ENCODE data around the gene SEMA3A. TPM values are rescaled to one million over a fixed set of nuclear protein-coding genes. Genes with fewer than 3 reads are reported as not detected.

The SEMA3A gene
- polyA plus RNA-seq, 1 donor from 2014 or later, result 22.8 TPM

DNA sequence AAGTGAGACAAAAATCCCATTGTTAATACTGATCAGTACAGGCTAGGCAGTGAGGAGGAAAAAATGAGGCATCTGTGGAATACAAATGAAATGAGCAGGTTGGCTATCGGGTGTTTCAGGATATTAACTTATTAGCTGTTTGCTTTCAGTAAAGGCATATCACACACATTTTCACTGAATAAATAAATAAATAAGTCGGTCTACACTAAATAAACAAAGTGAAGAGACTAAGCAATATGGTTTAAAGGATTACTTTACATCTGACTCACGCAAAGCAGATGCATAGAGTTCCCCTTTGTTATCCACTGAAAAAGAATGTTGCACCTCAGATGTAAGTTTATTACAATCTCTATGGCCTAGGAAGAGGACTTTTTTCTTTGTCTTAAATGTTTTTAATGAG, 6.3 kb upstream of the SEMA3A start:
- TF ChIP-seq EP300 (conservative IDR thresholded peaks at IDR 0.05; ENCODE audit: poor library complexity, severe bottlenecking) (no peak), RAD21 (conservative IDR thresholded peaks at IDR 0.05) (no peak), POLR2AphosphoS5 (IDR thresholded peaks at IDR 0.05) (no peak)
- TF ChIP-seq, protein P1, sequence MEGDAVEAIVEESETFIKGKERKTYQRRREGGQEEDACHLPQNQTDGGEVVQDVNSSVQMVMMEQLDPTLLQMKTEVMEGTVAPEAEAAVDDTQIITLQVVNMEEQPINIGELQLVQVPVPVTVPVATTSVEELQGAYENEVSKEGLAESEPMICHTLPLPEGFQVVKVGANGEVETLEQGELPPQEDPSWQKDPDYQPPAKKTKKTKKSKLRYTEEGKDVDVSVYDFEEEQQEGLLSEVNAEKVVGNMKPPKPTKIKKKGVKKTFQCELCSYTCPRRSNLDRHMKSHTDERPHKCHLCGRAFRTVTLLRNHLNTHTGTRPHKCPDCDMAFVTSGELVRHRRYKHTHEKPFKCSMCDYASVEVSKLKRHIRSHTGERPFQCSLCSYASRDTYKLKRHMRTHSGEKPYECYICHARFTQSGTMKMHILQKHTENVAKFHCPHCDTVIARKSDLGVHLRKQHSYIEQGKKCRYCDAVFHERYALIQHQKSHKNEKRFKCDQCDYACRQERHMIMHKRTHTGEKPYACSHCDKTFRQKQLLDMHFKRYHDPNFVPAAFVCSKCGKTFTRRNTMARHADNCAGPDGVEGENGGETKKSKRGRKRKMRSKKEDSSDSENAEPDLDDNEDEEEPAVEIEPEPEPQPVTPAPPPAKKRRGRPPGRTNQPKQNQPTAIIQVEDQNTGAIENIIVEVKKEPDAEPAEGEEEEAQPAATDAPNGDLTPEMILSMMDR (IDR thresholded peaks at IDR 0.05; ENCODE audit: poor library complexity, severe bottlenecking), result no peak
- no peak overlapping the region for H3K27ac ChIP-seq (ENCODE audit: low read length)
- H3K4me2 ChIP-seq (ENCODE audit: low read length), result no peak overlapping the region
- H3K79me2 ChIP-seq (replicated peaks; ENCODE audit: insufficient read depth, low read length), result no peaks in the 10 kb centered on the region
- no peaks in the 10 kb centered on the region for H3K27me3 ChIP-seq (ENCODE audit: insufficient read depth, low read depth, low read length)
- H4K20me1 ChIP-seq (ENCODE audit: insufficient read depth), result no peaks in the 10 kb centered on the region
- no peak overlapping the region for H3K4me3 ChIP-seq (ENCODE audit: low read length)
- H3K36me3 ChIP-seq (ENCODE audit: insufficient read depth, low read length), result no peaks in the 10 kb centered on the region
- no peaks in the 10 kb centered on the region for H3F3A ChIP-seq (ENCODE audit: insufficient read depth, low read length, poor library complexity, severe bottlenecking)
- no peak overlapping the region for H3K9ac ChIP-seq (ENCODE audit: low read length)
- no peak overlapping the region for H2AFZ ChIP-seq (ENCODE audit: low read depth, low read length)
- no peaks in the 10 kb centered on the region for H3K9me2 ChIP-seq (ENCODE audit: insufficient read depth, low read length)
- no peaks in the 10 kb centered on the region for H3K9me3 ChIP-seq (ENCODE audit: low read length)

DNA sequence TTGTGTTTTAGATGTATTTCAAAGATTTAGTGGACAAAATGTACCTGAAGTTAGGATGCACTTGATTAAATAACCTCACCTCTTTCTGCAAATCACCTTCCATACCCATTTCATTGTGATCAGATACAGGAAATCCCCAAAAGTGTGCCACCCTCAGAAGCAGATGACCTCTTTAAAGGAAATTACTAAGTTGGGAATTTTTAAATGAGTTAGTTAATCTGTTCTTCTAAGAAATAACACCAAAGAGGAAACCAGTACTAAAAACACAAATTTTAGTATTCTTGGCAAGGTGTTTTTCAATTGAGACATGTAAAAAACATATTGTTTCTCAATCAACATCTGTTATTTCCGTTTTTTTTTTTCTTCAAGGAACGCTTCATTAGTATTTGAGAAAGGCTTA, 4.6 kb upstream of the SEMA3A start:
- Histone ChIP-seq H3K4me2 (ENCODE audit: low read length) (no peak overlapping the region), H3K27ac (ENCODE audit: low read length) (no peak overlapping the region), H3K4me3 (ENCODE audit: low read length) (no peak overlapping the region), H4K20me1 (ENCODE audit: insufficient read depth) (no peaks in the 10 kb centered on the region), H3K36me3 (ENCODE audit: insufficient read depth, low read length) (no peaks in the 10 kb centered on the region), H3K9me3 (ENCODE audit: low read length) (no peaks in the 10 kb centered on the region), H3K79me2 (replicated peaks; ENCODE audit: insufficient read depth, low read length) (peaks cover 6% of the 10 kb centered on the region), H3K9ac (ENCODE audit: low read length) (no peak overlapping the region), H2AFZ (ENCODE audit: low read depth, low read length) (no peak overlapping the region), H3K27me3 (ENCODE audit: insufficient read depth, low read depth, low read length) (no peaks in the 10 kb centered on the region), H3K9me2 (ENCODE audit: insufficient read depth, low read length) (no peaks in the 10 kb centered on the region), H3F3A (ENCODE audit: insufficient read depth, low read length, poor library complexity, severe bottlenecking) (no peaks in the 10 kb centered on the region)
- TF ChIP-seq, protein P2, sequence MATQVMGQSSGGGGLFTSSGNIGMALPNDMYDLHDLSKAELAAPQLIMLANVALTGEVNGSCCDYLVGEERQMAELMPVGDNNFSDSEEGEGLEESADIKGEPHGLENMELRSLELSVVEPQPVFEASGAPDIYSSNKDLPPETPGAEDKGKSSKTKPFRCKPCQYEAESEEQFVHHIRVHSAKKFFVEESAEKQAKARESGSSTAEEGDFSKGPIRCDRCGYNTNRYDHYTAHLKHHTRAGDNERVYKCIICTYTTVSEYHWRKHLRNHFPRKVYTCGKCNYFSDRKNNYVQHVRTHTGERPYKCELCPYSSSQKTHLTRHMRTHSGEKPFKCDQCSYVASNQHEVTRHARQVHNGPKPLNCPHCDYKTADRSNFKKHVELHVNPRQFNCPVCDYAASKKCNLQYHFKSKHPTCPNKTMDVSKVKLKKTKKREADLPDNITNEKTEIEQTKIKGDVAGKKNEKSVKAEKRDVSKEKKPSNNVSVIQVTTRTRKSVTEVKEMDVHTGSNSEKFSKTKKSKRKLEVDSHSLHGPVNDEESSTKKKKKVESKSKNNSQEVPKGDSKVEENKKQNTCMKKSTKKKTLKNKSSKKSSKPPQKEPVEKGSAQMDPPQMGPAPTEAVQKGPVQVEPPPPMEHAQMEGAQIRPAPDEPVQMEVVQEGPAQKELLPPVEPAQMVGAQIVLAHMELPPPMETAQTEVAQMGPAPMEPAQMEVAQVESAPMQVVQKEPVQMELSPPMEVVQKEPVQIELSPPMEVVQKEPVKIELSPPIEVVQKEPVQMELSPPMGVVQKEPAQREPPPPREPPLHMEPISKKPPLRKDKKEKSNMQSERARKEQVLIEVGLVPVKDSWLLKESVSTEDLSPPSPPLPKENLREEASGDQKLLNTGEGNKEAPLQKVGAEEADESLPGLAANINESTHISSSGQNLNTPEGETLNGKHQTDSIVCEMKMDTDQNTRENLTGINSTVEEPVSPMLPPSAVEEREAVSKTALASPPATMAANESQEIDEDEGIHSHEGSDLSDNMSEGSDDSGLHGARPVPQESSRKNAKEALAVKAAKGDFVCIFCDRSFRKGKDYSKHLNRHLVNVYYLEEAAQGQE (IDR thresholded peaks at IDR 0.05; ENCODE audit: borderline replicate concordance), result no peak
- no peak for TF ChIP-seq TAF1 (IDR thresholded peaks at IDR 0.05; ENCODE audit: low read depth)
- TF ChIP-seq EP300 (conservative IDR thresholded peaks at IDR 0.05; ENCODE audit: poor library complexity, severe bottlenecking), result no peak
- TF ChIP-seq, protein P1 (IDR thresholded peaks at IDR 0.05; ENCODE audit: poor library complexity, severe bottlenecking), result no peak
- no peak for TF ChIP-seq RAD21 (conservative IDR thresholded peaks at IDR 0.05)
- TF ChIP-seq SMC3 (conservative IDR thresholded peaks at IDR 0.05; ENCODE audit: poor library complexity), result no peak
- no peak for TF ChIP-seq EZH2 (IDR thresholded peaks at IDR 0.05; ENCODE audit: borderline replicate concordance, insufficient read depth, low read length, poor library complexity, severe bottlenecking)
- no peak for TF ChIP-seq POLR2AphosphoS5 (IDR thresholded peaks at IDR 0.05)
- no peak for TF ChIP-seq MXI1 (conservative IDR thresholded peaks at IDR 0.05; ENCODE audit: poor library complexity, severe bottlenecking)

All from neural cell (in vitro differentiated cells).